GM19023 (cell line): ENCODE results near the gene LSM14A.
"Not testable (repeated sequence)": the region's sequence is repeated elsewhere in the genome, so short reads cannot be mapped to it uniquely, and the experiment has no call there.

ENCODE experiments used
- ATAC-seq: cut with Tn5 transposase; IDR thresholded peaks from one replicate; pipeline ENCODE4 v1.9.1; 2021; ENCODE audit warnings: mild to moderate bottlenecking, moderate library complexity; ENCODE audit not compliant: unreplicated experiment

Gene LSM14A

DNA sequence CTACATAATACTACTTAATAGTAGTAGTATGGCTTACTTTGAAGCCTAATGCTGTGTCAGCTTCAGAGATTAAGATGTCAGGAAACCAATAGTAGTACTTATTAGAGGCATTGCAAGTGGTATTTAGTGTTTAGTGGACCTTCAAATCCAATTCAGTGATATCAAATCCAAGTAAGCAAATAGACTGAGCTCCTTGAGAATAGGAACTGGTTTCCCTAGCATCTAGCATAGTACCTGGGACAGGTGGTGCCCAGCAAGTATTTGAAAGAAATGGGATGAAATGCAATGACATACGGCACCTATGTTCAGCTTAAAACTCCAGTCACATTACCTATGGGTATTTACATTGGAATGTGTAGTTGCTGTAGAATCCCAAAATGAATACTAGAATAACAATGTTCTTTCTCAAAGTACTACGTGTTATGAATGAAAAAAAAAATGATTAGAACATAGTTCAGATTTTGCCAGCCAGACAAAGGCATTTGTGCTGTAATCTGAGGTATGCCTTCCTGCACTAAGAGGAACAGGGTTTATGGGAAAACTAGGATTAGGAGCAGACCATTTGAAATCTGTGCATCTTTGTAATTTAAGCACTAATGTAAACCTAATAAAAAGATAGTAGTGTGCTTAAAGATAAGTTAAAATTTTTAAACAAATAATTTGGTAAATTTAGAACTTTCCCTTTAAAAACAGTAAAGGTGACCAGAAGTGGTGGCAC, 17.1 kb downstream of the LSM14A start:
- no peak for ATAC-seq

DNA sequence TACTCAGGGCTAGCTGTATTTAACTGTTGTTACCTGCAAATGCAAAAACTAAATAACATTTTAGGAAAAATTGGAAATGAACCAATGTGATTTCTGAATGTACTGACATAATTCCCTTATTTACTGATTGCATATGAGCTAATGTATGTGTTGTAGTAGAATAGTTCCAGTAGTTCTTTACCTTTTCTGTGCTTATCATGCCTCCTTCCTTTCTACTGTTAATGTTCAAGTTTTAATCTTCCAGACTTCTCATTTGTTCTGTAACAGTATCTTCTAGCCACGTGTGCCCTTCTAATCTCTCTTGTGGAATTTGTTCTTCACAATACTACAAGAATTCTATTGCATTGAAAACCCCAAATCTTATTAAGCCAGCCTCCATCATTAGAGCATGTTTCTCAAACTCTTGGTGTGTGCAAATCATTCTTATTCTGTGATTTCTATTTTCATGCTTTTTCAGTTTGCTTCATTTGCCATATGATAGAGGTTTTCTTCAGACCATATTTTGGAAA, 17.7 kb downstream of the LSM14A start:
- no peak for ATAC-seq

DNA sequence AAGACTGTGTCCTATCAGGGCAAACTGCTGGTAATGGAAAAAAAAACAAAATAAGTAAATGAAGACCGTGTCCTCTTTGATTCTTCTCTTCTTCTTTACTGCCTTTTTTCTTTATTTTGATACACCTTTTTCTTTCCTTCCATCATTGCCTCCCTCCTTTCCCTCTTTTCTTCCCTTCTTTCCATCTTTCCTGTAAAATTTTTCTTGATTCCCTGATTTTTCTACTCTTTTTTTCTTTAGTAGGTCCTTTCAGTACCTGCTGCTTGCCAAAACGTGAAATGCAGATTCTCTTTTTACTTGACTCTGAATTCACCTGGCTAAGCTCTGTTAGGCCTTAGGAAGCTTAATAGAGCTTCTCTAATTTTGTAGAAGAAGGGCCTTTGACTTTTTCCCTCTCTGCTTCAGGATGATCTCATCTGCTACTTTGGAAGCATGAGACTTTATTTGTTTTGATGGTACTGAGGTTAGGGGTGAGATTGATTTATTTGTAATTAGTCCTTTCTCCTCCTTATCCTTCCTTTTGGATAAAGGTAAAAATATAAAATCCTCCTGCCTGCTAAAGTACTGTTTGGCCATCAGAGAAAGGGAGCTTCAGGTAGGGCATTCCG, 19.2 kb downstream of the LSM14A start:
- ATAC-seq = no peak

DNA sequence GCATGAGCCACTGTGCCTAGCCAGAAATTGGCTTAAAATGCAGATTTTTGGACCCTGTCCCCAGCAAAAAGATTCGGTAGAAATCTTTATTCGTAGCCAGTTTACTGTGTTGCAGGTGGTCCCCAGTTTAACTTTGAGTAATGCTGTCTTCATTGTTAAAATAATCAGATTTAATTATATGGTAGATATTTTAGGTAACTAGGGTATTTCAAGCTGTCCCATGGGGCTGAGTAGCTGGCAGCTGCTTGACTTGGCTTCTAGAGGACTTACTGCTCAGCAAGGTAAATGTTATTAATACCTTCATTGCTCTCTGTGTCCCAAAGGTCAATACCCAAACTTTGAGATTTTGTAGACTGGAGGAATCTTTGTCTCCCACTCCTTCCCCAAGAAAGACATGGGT, 21.1 kb downstream of the LSM14A start:
- no peak for ATAC-seq

DNA sequence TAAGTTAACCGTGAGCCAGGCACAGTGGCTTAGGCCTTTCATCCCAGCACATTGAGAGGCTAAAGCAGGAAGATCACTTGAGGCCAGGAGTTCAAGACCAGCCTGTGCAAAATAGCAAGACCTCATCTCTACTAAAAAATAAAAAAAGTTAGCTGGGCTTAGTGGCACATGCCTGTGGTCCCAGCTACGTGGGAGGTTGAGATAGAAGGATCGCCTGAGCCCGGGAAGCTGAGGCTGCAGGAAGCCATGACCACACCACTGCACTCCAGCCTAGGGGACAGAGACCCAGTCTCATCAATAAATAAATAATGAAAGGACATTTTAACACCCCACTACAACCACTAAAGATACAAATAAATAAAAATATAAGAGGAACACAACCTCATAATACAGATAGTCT, 21.6 kb downstream of the LSM14A start:
- ATAC-seq = no peak

DNA sequence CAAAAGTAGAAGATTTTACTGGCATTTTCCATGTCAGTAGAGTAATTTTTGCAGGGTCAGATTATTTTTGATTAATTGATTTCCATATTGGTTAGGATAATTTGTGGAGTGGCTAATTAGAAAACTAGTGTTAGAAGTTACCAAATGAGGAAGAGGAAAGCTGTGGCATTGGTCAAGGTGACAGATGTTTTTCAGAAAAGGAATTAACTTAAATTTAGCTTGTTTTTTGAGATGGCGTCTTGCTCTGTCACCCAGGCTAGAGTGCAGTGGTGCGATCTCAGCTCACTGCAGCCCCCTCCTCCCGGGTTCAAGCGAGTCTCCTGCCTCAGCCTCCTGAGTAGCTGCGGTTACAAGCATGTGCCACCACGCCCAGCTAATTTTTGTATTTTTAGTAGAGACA, 28.8 kb downstream of the LSM14A start:
- no peak for ATAC-seq

DNA sequence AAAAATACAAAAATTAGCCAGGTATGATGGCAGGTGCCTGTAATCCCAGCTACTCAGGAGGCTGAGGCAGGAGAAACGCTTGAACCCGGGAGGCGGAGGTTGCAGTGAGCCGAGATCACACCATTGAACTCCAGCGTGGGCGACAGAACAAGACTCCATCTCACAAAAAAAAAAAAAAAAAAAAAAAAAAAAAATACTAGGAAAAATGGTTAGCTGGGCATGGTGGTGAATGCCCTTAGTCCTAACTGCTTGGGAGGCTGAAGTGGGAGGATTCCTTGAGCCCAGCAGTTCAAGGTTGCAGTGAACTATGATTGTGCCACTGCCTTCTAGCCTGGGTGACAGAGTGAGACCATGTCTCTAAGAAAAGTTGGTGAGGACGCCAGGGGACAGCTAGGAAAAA, 33.0 kb downstream of the LSM14A start:
- ATAC-seq = not testable (repeated sequence)

DNA sequence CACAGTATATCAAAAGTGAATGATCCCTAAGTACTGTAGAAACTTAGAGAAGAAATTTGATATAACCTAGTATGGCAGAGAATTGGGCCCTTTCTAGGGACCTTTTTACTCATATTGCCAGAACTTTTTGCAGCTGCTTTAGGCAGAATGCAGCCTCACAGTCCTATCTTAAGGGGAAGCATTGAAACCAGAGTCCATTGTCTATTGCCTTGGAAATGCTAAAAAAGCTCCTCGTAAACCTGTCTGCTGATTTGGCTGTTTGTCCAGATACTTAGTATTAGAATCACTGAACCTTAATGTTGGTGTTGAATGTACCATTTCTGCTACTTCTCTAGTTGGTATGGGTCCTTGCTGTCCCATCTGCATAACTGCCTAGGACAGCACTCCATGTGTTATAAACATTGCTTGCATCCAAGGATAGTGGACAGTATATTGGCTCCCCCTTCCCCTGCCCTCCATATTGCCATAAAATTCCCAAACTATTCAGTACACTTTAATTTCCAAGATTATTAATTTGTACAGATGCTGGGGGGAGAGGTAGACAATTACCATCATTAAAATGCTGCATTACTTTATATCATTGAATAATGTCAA, 36.1 kb downstream of the LSM14A start:
- no peak for ATAC-seq

DNA sequence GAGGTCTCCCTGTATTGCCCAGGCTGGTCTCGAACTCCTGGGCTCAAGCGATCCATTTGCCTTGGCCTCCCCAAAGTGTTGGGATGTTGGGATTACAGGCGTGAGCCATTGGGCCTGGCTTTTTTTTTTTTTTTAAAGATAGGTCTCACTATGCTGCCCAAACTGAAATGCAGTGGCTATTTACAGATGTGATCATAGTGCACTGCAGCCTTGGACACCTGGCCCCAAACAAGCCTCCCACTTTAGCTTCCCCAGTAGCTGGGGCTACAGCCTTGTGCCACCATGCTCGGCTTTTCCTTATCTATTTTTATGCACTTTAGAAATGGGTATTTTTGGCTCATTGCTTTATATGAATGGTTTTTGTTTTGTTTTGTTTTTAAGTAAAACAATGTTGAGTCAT, 37.4 kb downstream of the LSM14A start:
- no peak for ATAC-seq

DNA sequence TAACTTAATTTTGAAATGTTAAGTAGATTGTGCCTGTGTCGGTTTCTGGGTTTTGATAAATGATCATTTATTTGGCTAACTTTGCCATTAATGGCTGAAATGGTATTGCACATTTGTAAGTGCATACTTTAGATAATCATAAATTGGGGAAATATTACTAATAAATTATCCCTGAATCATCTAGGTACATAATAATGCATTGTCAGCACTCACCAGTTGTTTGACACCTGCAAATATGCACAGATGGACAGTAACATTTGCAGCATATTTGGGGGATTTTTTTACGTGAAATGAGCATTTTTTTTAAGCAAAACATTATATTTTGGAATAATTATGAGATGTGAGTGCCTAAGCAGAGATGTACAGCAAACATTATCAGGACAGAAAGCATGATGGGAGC, 41.0 kb downstream of the LSM14A start:
- no peak for ATAC-seq

DNA sequence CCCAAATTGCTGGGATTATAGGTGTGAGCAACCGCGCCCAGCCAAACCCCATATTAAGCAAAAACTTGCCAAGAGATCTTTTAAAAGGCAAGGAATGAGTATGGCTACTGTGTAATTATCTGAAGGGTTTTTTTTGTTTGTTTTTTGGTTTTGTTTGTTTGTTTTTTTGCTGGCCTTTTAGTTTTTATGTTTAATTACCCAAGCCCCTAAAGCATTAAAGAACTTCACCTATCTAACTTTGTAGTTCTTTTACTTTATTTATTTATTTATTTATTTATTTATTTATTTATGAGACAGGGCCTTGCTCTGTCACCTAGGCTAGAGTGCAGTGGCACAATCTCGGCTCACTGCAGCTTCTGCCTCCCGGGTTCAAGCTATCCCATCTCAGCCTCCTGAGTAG, 41.7 kb downstream of the LSM14A start:
- ATAC-seq = no peak

DNA sequence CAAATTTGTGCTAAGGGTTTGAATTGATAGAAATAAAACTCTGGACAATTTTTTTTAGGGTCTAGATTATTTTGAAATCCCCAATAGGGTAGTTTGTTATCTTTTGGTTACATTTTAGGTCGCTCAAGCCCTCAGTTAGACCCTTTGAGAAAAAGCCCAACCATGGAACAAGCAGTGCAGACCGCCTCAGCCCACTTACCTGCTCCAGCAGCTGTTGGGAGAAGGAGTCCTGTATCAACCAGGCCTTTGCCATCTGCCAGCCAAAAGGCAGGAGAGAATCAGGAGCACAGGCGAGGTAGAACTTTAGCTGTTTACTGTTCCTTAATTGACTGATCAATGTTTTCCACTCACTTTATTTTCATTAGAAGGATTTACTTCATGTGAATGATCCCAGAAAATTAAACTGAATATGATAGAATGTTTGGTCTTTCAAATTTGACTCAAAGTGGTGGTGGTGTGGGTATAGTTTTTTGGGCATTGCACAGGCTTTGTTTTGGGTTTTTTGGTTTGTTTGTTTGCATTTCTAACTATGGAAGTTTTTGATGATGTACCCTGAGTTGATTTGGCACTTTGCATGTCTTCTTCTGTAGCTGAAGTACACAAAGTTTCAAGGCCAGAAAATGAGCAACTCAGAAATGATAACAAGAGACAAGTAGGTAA, 42.8 kb downstream of the LSM14A start:
- no peak for ATAC-seq

DNA sequence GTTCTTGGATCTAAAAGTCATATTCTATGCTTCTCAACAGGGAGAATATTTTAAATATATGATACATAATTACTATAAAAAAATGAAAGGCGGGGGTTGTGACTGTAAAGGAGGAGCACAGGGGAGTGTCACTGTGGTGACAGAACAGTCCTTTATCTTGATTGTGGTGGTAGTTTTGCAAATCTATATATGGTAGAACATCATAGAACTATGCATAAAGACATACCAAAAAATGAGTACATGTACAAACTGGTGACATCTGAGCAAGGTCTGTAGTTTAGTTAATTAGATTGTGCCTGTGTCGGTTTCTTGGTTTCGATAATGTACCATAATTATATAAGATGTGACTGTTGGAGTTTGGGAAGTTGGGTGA, 43.3 kb downstream of the LSM14A start:
- no peak for ATAC-seq

DNA sequence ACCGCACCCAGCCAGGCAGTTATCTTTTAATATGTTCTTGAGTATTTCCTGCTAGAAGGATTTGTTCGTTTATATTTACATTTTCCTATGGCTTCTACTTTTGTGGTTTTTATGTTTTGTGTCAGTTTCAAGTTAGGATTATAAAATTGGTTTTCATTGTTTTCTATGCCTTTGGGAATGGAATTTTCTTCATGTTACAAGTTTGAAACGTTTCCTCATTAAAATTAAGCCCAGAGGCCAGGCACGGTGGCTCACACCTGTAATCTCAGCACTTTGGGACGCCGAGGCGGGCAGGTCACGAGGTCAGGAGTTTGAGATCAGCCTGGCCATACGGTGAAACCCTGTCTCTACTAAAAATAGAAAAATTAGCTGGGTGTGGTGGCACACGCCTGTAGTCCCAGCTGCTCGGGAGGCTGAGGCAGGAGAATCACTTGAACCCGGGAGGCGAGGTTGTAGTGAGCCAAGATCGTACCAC, 44.5 kb downstream of the LSM14A start:
- not testable (repeated sequence) for ATAC-seq

DNA sequence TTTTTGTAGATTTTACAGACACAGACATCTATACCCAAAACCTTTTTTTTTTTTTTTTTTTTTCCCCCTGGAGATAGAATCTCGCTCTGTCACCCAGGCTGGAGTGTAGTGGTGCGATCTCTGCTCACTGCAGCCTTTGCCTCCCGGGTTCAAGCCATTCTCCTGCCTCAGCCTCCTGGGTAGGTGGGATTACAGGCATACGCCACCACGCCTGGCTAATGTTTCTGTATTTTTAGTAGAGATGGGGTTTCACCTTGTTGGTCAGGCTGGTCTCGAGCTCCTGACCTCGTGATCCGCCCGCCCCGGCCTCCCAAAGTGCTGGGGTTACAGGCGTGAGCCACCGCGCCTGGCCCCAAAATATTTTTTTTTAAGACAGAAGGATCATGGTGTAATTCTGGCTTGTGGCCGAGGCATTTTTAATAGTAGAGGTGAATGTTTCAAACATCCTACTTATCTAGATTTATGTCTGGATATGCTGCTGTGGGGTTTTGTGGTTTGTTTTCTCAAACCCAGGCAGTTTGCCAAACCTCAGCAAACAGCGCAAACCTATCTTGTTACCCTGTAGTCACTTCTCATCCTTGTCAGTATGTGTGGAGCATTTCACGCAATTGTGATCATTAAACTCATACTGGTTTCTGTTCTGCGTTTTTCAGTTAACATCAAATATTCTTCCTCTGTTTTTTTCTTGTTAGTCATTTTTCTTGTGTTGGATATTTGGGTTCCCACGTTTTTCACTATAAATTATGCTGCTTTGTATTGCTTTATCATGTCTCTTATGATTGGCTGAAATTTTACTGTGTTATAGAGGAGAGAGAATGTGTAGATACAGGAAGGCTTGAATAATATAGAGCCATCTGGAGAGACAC, 45.9 kb downstream of the LSM14A start:
- no peak for ATAC-seq

DNA sequence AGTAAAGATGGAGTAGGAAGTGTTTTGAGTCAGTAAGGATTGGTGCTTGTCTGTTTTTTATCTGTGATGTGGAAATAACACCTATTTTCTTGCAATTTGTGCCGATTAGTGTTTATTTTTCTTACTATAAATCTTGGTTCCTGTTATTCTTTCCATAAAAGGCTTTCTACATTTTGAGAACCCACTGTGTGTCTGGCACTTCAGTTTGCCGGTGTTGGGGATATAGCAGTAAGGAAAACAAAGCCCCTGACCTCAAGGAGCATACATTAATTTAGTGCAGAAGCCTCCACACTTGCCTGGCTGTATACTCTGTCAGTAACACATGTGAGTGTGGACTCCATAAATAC, 46.5 kb downstream of the LSM14A start:
- no peak for ATAC-seq

DNA sequence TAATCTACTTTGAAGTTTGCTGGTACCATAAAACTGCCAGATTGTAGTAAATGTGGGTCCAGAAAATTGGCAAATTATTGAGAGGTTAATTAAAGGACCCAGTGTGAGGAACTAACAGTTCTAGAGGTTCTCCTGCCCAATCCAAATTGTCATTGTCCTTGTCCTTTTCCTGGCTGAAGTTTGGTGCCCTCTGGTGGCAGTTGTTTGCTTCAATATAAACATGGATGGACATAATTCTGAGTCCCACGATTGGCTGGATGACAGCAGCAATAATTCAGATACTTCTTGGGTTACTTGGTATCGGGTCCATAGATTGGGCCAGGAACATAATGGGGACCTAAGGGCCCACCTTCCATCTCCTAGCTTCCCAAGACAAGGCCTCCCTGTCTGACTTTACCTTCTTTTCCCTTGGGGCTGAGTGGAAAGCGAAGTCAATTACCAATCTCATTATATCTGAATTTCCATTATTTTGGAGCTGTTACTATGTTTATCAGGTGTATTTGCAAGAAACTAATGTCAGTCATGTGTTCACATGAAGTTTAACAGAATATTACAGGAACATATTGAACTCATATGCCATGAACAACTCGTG, 48.3 kb downstream of the LSM14A start:
- no peak for ATAC-seq

DNA sequence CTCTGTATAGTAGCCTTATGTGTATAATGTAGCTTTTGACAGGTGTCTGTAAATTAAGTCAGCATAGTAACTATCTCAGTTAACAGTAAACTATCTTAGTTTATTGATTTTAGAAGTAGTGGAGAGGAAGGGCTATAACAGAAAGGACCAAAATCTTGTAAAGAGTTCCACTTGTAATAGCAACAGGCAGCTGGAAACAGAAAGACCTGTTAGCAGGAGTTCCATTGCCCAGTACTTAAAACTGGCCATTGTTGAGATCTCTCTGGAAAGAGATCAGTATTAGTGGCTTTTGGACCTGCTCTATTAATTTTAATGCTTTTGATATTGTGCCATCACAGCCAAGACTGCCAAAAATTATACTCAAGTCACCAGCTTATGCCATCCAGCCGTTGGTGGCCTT, 50.1 kb downstream of the LSM14A start:
- no peak for ATAC-seq

DNA sequence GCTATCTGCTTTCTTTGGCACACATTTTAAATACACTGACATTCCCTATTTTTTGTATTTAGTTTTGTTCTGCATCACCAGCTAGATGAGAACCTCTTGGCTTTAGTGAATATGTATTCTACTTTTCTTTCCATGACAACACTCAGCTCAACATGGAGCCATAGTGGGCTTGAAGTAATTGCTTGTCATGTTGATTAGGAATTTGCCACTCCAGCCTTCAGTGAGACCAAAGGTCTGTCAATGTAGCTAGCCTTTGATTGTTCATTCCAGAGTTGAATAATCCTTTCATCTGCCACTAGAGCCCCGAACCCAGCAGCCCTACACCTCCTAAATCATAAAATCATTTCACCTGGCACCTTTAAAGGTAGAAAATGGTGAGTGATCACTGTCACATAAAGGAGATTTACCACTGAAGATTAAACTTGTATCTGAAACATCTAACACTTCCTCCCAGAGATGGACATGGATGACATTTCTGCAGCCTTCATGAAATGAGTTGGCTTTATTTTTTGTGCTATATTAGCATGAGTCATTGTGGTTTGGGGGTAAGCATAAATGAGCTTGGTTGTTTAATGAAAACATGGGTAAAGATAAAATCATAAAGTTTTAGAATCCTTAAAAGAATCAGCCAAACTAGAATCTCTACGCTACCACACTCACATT, 52.8 kb downstream of the LSM14A start:
- no peak for ATAC-seq

DNA sequence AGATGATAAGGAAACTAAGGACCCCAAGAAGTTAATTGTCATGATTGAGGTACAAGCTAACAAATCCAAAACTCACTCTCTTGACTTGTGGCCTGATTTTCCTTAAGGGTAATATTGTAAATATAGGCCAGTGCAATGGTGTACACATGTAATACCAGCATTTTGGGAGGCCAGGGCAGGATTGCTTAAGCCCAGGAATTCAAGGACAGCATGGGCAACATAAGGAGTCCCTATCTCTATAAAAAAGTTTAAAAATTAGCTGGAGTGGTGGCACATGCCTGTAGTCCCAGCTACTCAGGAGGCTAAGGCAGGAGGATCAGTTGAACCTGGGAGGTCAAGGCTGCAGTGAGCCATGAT, 53.3 kb downstream of the LSM14A start:
- no peak for ATAC-seq
